IMR-90 (cell line): ENCODE measurements around the gene ERBB4. TPM values are rescaled to one million over a fixed set of nuclear protein-coding genes. Genes with fewer than 3 reads are reported as not detected.

ENCODE experiments used
- ATAC-seq: fragments of 200-7000 bp; cut with Tn5 transposase; 2 replicates; pipeline ENCODE4 v1.9.1; 2020; ENCODE audit warnings: low read depth, mild to moderate bottlenecking, moderate library complexity
- BruUV-seq: library from RNA; stranded (reverse); fragments of 400-500 nt; replicated peaks from 2 replicates; lab custom pipeline; 2021; lab: Mats Ljungman, UMichigan
- CTCF ChIA-PET: fragments of 300-600 bp; formaldehyde crosslinking; extraction: SDS; loops from one replicate; lab custom pipeline; 2021; ENCODE audit warnings: antibody characterized with exemption; lab: Yijun Ruan, JAX
- POLR2A ChIA-PET: fragments of 300-600 bp; sonication (Branson Sonifier 250); formaldehyde crosslinking; loops from one replicate; lab custom pipeline; 2022; ENCODE audit warnings: antibody characterized with exemption; ENCODE audit not compliant: unreplicated experiment; lab: Charles Lee
- DNase-seq: peaks from one replicate; pipeline ENCODE4 v3.0.0; 2013
- H2AFZ ChIP-seq: replicated peaks from 2 replicates; pipeline ENCODE3; 2013; ENCODE audit warnings: low read length, mild to moderate bottlenecking; ENCODE audit not compliant: poor library complexity
- H2AK5ac ChIP-seq: 2 replicates; pipeline ENCODE4 v1.6.1; 2013; ENCODE audit warnings: low read depth, low read length, inconsistent platforms
- H2AK9ac ChIP-seq: replicated peaks from 2 replicates; pipeline ENCODE3; 2013; ENCODE audit warnings: mild to moderate bottlenecking, low read depth, low read length, moderate library complexity; ENCODE audit not compliant: poor library complexity
- H2BK120ac ChIP-seq: 2 replicates; pipeline ENCODE4 v1.6.1; 2013; ENCODE audit warnings: low read depth, low read length, inconsistent platforms
- H2BK15ac ChIP-seq: 3 replicates; pipeline ENCODE4 v1.6.1; 2013; ENCODE audit warnings: low read depth, low read length, inconsistent platforms
- H2BK20ac ChIP-seq: 2 replicates; pipeline ENCODE4 v1.6.1; 2013; ENCODE audit warnings: low read depth, mild to moderate bottlenecking, inconsistent platforms, low read length, moderate library complexity
- H2BK5ac ChIP-seq: 2 replicates; pipeline ENCODE4 v1.6.1; 2013; ENCODE audit warnings: mild to moderate bottlenecking, low read depth, low read length, inconsistent platforms; ENCODE audit not compliant: poor library complexity, severe bottlenecking
- H3K14ac ChIP-seq: replicated peaks from 2 replicates; pipeline ENCODE4 v1.6.1; 2013; ENCODE audit warnings: low read depth, low read length, inconsistent platforms
- H3K18ac ChIP-seq: 2 replicates; pipeline ENCODE4 v1.6.1; 2013; ENCODE audit warnings: low read depth, low read length, control low read depth
- H3K23ac ChIP-seq: 2 replicates; pipeline ENCODE4 v1.6.1; 2013; ENCODE audit warnings: low read depth, low read length, inconsistent platforms
- H3K27ac ChIP-seq: 2 replicates; pipeline ENCODE4 v1.5.1; 2013; ENCODE audit warnings: mild to moderate bottlenecking, control low read depth, low read length; ENCODE audit not compliant: insufficient read depth
- H3K27me3 ChIP-seq: 2 replicates; pipeline ENCODE4 v1.6.1; 2013; ENCODE audit warnings: low read length; ENCODE audit not compliant: control insufficient read depth, insufficient read depth
- H3K36me3 ChIP-seq: 2 replicates; pipeline ENCODE4 v1.6.1; 2013; ENCODE audit warnings: low read length, mixed read lengths; ENCODE audit not compliant: control insufficient read depth, insufficient read depth
- H3K4ac ChIP-seq: 2 replicates; pipeline ENCODE4 v1.6.1; 2013; ENCODE audit warnings: low read depth, low read length, inconsistent platforms
- H3K4me1 ChIP-seq: 2 replicates; pipeline ENCODE4 v1.6.1; 2013; ENCODE audit warnings: low read length, mixed read lengths; ENCODE audit not compliant: control insufficient read depth, insufficient read depth
- H3K4me2 ChIP-seq: 2 replicates; pipeline ENCODE4 v1.6.1; 2013; ENCODE audit warnings: low read depth, mild to moderate bottlenecking, control low read depth, low read length, moderate library complexity
- H3K4me3 ChIP-seq: 2 replicates; pipeline ENCODE4 v1.5.1; 2013; ENCODE audit warnings: low read depth, mild to moderate bottlenecking, control low read depth, low read length, moderate library complexity; ENCODE audit not compliant: insufficient read depth
- H3K56ac ChIP-seq: 2 replicates; pipeline ENCODE4 v1.6.1; 2013; ENCODE audit warnings: low read length, inconsistent platforms; ENCODE audit not compliant: insufficient read depth; ENCODE audit errors: extremely low read depth
- H3K79me1 ChIP-seq, 2 experiments: 2 replicates each; pipeline ENCODE4 v1.6.1; 2013; ENCODE audit warnings: low read length in 2 of 2, inconsistent platforms in 1 of 2, low read depth in 1 of 2
- H3K9ac ChIP-seq: 2 replicates; pipeline ENCODE4 v1.6.1; 2013; ENCODE audit warnings: low read depth, low read length, control low read depth
- H3K9me1 ChIP-seq: 2 replicates; pipeline ENCODE4 v1.6.1; 2013; ENCODE audit warnings: low read length, inconsistent platforms; ENCODE audit not compliant: insufficient read depth
- H3K9me3 ChIP-seq: 2 replicates; pipeline ENCODE4 v1.6.1; 2013; ENCODE audit warnings: low read length; ENCODE audit not compliant: control insufficient read depth, insufficient read depth
- H4K20me1 ChIP-seq: 2 replicates; pipeline ENCODE4 v1.6.1; 2013; ENCODE audit warnings: low read length, inconsistent platforms; ENCODE audit not compliant: insufficient read depth
- H4K5ac ChIP-seq: 2 replicates; pipeline ENCODE4 v1.6.1; 2013; ENCODE audit warnings: mild to moderate bottlenecking, low read depth, low read length, control low read depth
- H4K8ac ChIP-seq, 2 experiments: 2 replicates each; pipeline ENCODE4 v1.6.1; 2013; ENCODE audit warnings: low read depth in 2 of 2, low read length in 2 of 2, control low read depth in 1 of 2, inconsistent platforms in 1 of 2
- H4K91ac ChIP-seq: 2 replicates; pipeline ENCODE4 v1.6.1; 2013; ENCODE audit warnings: low read depth, low read length, inconsistent platforms; ENCODE audit not compliant: insufficient read depth
- CHD1 ChIP-seq: IDR thresholded peaks from 2 replicates; pipeline ENCODE4 v1.6.1; 2012; ENCODE audit warnings: low read depth, low read length, improper control_type of control experiment
- ELK1 ChIP-seq: fragments of 150-350 bp; IDR thresholded peaks from 2 replicates; pipeline ENCODE4 v1.6.1; 2016; ENCODE audit warnings: low read depth, mild to moderate bottlenecking, low read length, moderate library complexity, borderline replicate concordance
- MAFK ChIP-seq: IDR thresholded peaks from 2 replicates; pipeline ENCODE4 v1.6.1; 2012; ENCODE audit warnings: low read depth, low read length, improper control_type of control experiment
- MAZ ChIP-seq: IDR thresholded peaks from 2 replicates; pipeline ENCODE4 v1.6.1; 2012; ENCODE audit warnings: low read depth, mild to moderate bottlenecking, low read length, improper control_type of control experiment, moderate library complexity, borderline replicate concordance
- SMC3 ChIP-seq: fragments of 150-350 bp; IDR thresholded peaks from 2 replicates; pipeline ENCODE4 v1.6.1; 2016; ENCODE audit warnings: low read depth, mild to moderate bottlenecking, antibody characterized with exemption, low read length, moderate library complexity
- WGBS, 2 experiments: methylation state at CpG; one replicate each; pipeline versions ENCODE4 v1.1.5 to v1.1.7; 2013; ENCODE audit warnings: missing lambda C conversion rate in 2 of 2; ENCODE audit not compliant: insufficient read length in 1 of 2; ENCODE audit errors: extremely low coverage in 2 of 2; 5-methylcytosine and 5-hydroxymethylcytosine counted together
- dilution Hi-C: fragments of 300-500 bp; cut with HindIII; formaldehyde crosslinking; loops from one replicate; pipeline ENCODE4 v1.14.3; 2018; ENCODE audit warnings: low sequenced_read_pairs; ENCODE audit not compliant: unreplicated experiment
- in situ Hi-C: fragments of 300-500 bp; cut with MboI; formaldehyde crosslinking; loops from 3 replicates; pipeline ENCODE4 v1.14.3; 2019; ENCODE audit warnings: low sequenced_read_pairs, inconsistent platforms, mixed read lengths
- intact Hi-C: fragments of 100-400 bp; cut with micrococcal nuclease; formaldehyde crosslinking; loops from 2 replicates; pipeline ENCODE4 v1.10.0; 2022
- polyA plus RNA-seq, 3 experiments: library from polyadenylated mRNA; depleted of rRNA; stranded (reverse); fragments of >200 nt; gene quantifications; 2 replicates each; pipeline ENCODE4 v1.2.3, GENCODE V29; 2012; ENCODE audit warnings: low replicate concordance in 1 of 3
- total RNA-seq: library from RNA; depleted of rRNA; stranded (reverse); fragments of >200 nt; gene quantifications from 2 replicates; pipeline ENCODE4 v1.2.3, GENCODE V29; 2012

ERBB4 gene
- total and polyA plus RNA-seq, 2 of the 4 experiments (the other 2 are of a cell fraction) = not detected

- Histone ChIP-seq H2BK15ac (no peak overlapping the region), H4K5ac (no peak overlapping the region), H3K4ac (no peak overlapping the region), H2AK9ac (no peak overlapping the region), H4K20me1 (no peaks in the 10 kb centered on the region), H2AFZ (no peak overlapping the region), H3K18ac (no peak overlapping the region), H3K4me3 (no peak overlapping the region), H3K9me3 (no peaks in the 10 kb centered on the region), H3K27ac (no peak overlapping the region), H3K23ac (no peak overlapping the region), H2AK5ac (no peak overlapping the region), H2BK20ac (no peak overlapping the region), H4K8ac (no peak overlapping the region), H3K9me1 (no peaks in the 10 kb centered on the region), H3K14ac (no peak overlapping the region), H3K36me3 (no peaks in the 10 kb centered on the region), H3K79me1 (no peaks in the 10 kb centered on the region), H3K4me1 (no peaks in the 10 kb centered on the region), H3K9ac (no peak overlapping the region), H3K56ac (no peak overlapping the region), H3K4me2 (no peak overlapping the region), H3K27me3 (no peaks in the 10 kb centered on the region), H4K91ac (no peak overlapping the region), H2BK5ac (no peak overlapping the region), H2BK120ac (no peak overlapping the region)
- ATAC-seq (no peak), DNase-seq (no peak)
- ChIA-PET CTCF (no interaction called here), POLR2A (no interaction called here)
- no TSS peak for BruUV-seq
- dilution Hi-C loops (no loop called here), in situ Hi-C loops (no loop called here), intact Hi-C loops (no loop called here)
- TF ChIP-seq SMC3 = no peak
- TF ChIP-seq CHD1 = no peak
- no peak for TF ChIP-seq ELK1
- no peak for TF ChIP-seq MAFK
- TF ChIP-seq MAZ = no peak
- WGBS, 2 experiments = no CpG with 5 or more reads among the region's 4 CpGs
These were observed 208.3 kb downstream of the ERBB4 start for GRCh38 chr2:212330263-212330662.
